Measurements from ENCODE around the gene ACOXL. TPM values are rescaled to one million over a fixed set of nuclear protein-coding genes. Genes with fewer than 3 reads are reported as not detected.

The ACOXL gene
- total and polyA plus RNA-seq, 2 of the 8 experiments (the other 6 are each of a cell fraction or from before 2014, with no cell fraction given): 11.4 to 20.6 TPM

- no peak for TF ChIP-seq SIX5 (IDR thresholded peaks at IDR 0.05; ENCODE audit: low read depth, low read length)
- TF ChIP-seq RAD21 (IDR thresholded peaks at IDR 0.05 in 1 of 2, conservative IDR thresholded peaks at IDR 0.05 in 1 of 2; ENCODE audit: low read depth in 2 of 2, low read length in 2 of 2): no peak
- TF ChIP-seq EZH2 (IDR thresholded peaks at IDR 0.05; ENCODE audit: low read depth, low read length, severe bottlenecking): no peak
- TF ChIP-seq E2F6 (IDR thresholded peaks at IDR 0.05): no peak
- no peak for TF ChIP-seq CEBPB (IDR thresholded peaks at IDR 0.05; ENCODE audit: low read depth, low read length)
- TF ChIP-seq CREB1 (IDR thresholded peaks at IDR 0.05): no peak
- no peak for TF ChIP-seq SP2 (IDR thresholded peaks at IDR 0.05; ENCODE audit: low read length)
Measured at GRCh38 chr2:110980339-110981062, 248.1 kb downstream of the ACOXL start (continued).
